HG02798 (cell line): Measurements from ENCODE around the gene DOLPP1.

Source experiments
- ATAC-seq: cut with Tn5 transposase; IDR thresholded peaks from one replicate; pipeline ENCODE4 v1.9.1; 2021; ENCODE audit warnings: mild to moderate bottlenecking; ENCODE audit not compliant: unreplicated experiment, poor library complexity

Gene DOLPP1

GRCh38 chr9:129136446-129137035, 55.6 kb downstream of the DOLPP1 start:
- ATAC-seq: no peak

- ATAC-seq: no peak
Measured at GRCh38 chr9:129137292-129138143, 56.6 kb downstream of the DOLPP1 start.

GRCh38 chr9:129138144-129138462, 57.2 kb downstream of the DOLPP1 start:
- no peak for ATAC-seq

- no peak for ATAC-seq
Measured at GRCh38 chr9:129138476-129139232, 57.7 kb downstream of the DOLPP1 start.

- ATAC-seq: peak; percentile 32
Measured at GRCh38 chr9:129139233-129139992, 58.5 kb downstream of the DOLPP1 start.

GRCh38 chr9:129139993-129140396, 59.1 kb downstream of the DOLPP1 start:
- ATAC-seq: peak; percentile 67
